GM10248 (cell line): ENCODE measurements around the gene YWHAE.
A peak's percentile ranks its signal among the peaks of the same experiment; 100 is the strongest.
"Not testable (repeated sequence)": the region's sequence is repeated elsewhere in the genome, so short reads cannot be mapped to it uniquely, and the experiment has no call there.

Experiments
- CTCF ChIA-PET: fragments of 300-600 bp; sonication (Branson Sonifier 250); formaldehyde crosslinking; extraction: SDS; loops from one replicate; lab custom pipeline; 2021; ENCODE audit warnings: antibody characterized with exemption; lab: Yijun Ruan, JAX
- POLR2A ChIA-PET: fragments of 350-650 bp; sonication (Branson Sonifier 250); formaldehyde crosslinking; extraction: SDS; loops from one replicate; lab custom pipeline; 2020; ENCODE audit warnings: antibody characterized with exemption; lab: Yijun Ruan, JAX
- DNase-seq: peaks from one replicate; pipeline ENCODE4 v3.0.0; 2012; ENCODE audit errors: extremely low spot score
- CTCF ChIP-seq: IDR thresholded peaks from 2 replicates; pipeline ENCODE4 v1.5.1; 2012; ENCODE audit warnings: mild to moderate bottlenecking, low read depth; ENCODE audit errors: extremely low read depth, missing control alignments, control extremely low read depth

The YWHAE gene

DNA sequence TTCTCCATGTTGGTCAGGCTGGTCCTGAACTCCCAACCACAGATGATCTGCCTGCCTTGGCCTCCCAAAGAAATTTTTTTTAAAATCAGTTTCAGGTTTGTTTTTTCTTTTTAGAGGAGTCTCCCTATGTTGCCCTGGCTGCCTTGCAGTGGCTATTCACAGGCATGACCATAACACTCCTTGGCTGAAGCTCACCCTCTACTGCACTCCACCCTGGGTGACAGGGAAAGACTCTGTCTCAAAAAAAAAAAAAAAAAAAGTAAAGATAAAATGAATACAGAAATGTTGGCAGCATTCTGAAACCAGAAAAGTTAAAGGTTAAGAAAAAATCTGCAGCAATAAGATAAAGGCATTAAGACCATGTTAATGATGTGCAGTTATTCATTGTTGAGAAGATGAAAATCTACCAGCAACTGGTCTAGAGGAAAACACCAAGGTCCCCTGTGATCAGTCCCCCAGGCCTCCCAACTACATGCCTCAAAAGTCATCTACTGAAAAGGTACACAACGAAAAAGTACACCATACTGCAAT, 15.1 kb downstream of the YWHAE start:
- DNase-seq: no peak
- ChIA-PET CTCF (interaction anchor here (1.0 to 2.3 kb wide), 4 partner anchors 9 to 23 kb away, joined by 3 to 8 read pairs (median 6); no protein-coding TSS in a partner anchor), POLR2A (interaction anchor here (0.5 to 1.4 kb wide), 5 partner anchors 8 to 1211 kb away, joined by 3 to 7 read pairs (median 5); no protein-coding TSS in a partner anchor)
- no peak for TF ChIP-seq CTCF

GRCh38 chr17:1379930-1380313, 20.1 kb downstream of the YWHAE start:
- ChIA-PET CTCF (interaction anchor here (0.9 to 6.4 kb wide), 5 partner anchors 14 to 136 kb away, joined by 3 to 100 read pairs (median 3); partner anchors contain the start of gene YWHAE), POLR2A (interaction anchor here (0.6 kb wide), 1 partner anchor 232 kb away, joined by 3 read pairs; no protein-coding TSS in a partner anchor)
- DNase-seq: peak; percentile 52

GRCh38 chr17:1379208-1379929, 20.7 kb downstream of the YWHAE start:
- CTCF ChIA-PET: interaction anchor here (0.9 to 6.4 kb wide), 4 partner anchors 13 to 136 kb away, joined by 3 to 100 read pairs (median 3); partner anchors contain the start of gene YWHAE
- POLR2A ChIA-PET: no interaction called here
- no peak for TF ChIP-seq CTCF
- DNase-seq: no peak

More at GRCh38 chr17:1379930-1380313, 20.1 kb downstream of the YWHAE start:
- no peak for TF ChIP-seq CTCF

- CTCF ChIA-PET: interaction anchor here (0.9 to 6.4 kb wide), 4 partner anchors 12 to 256 kb away, joined by 3 to 100 read pairs (median 4); no protein-coding TSS in a partner anchor
- DNase-seq, POLR2A ChIA-PET: not testable (repeated sequence)
Measured at GRCh38 chr17:1378476-1378860, 21.6 kb downstream of the YWHAE start.

- TF ChIP-seq CTCF: no peak
- ChIA-PET CTCF (interaction anchor here (1.2 to 6.4 kb wide), 7 partner anchors 11 to 253 kb away, joined by 3 to 100 read pairs (median 8); partner anchors contain the start of gene INPP5K), POLR2A (interaction anchor here (0.6 to 1.4 kb wide), 4 partner anchors 8 to 98 kb away, joined by 3 to 15 read pairs (median 4); no protein-coding TSS in a partner anchor)
- DNase-seq: no peak
Measured at GRCh38 chr17:1377334-1377733, 22.7 kb downstream of the YWHAE start.

- no peak for DNase-seq
- ChIA-PET POLR2A (interaction anchor here (0.6 to 1.4 kb wide), 3 partner anchors 10 to 1026 kb away, joined by 3 to 5 read pairs (median 4); no protein-coding TSS in a partner anchor), CTCF (interaction anchor here (1.0 to 6.4 kb wide), 7 partner anchors 10 to 140 kb away, joined by 4 to 100 read pairs (median 8); partner anchors contain the start of gene INPP5K)
- TF ChIP-seq CTCF: no peak
Measured at GRCh38 chr17:1376061-1376460, 24.0 kb downstream of the YWHAE start.
